Suprapubic skin (tissue), 4 donors: ENCODE measurements around the gene FDPS. TPM values are rescaled to one million over a fixed set of nuclear protein-coding genes. Genes with fewer than 3 reads are reported as not detected.

Experiments used
- DNase-seq, 2 donors: peaks; one replicate each; pipeline ENCODE4 v3.0.0-alpha.2; 2019; ENCODE audit warnings: low spot score in 2 of 2
- H3K27ac ChIP-seq: fragments of 200-600 bp; sonication (generic); one replicate; pipeline ENCODE4 v1.5.1; 2019
- H3K27me3 ChIP-seq: fragments of 200-600 bp; sonication (generic); one replicate; pipeline ENCODE4 v1.5.1; 2019
- H3K36me3 ChIP-seq: fragments of 200-600 bp; sonication (generic); one replicate; pipeline ENCODE4 v1.5.1; 2019
- H3K4me1 ChIP-seq: fragments of 200-600 bp; sonication (generic); one replicate; pipeline ENCODE4 v1.5.1; 2019
- H3K4me3 ChIP-seq: fragments of 200-600 bp; sonication (generic); one replicate; pipeline ENCODE4 v1.5.1; 2019; ENCODE audit warnings: mild to moderate bottlenecking
- H3K9me3 ChIP-seq: fragments of 200-600 bp; sonication (generic); one replicate; pipeline ENCODE4 v1.5.1; 2019
- CTCF ChIP-seq, 2 donors: fragments of 200-600 bp in 1 of 2; fragments of 450-650 bp in 1 of 2; sonication (generic) in 1 of 2; IDR thresholded peaks; one replicate each; pipeline ENCODE4 v1.5.1; 2016 to 2019; ENCODE audit warnings: antibody characterized with exemption in 2 of 2, mild to moderate bottlenecking in 1 of 2, moderate library complexity in 1 of 2
- EP300 ChIP-seq: sonication (generic); formaldehyde crosslinking; IDR thresholded peaks from one replicate; pipeline ENCODE4 v1.6.1; 2017; ENCODE audit warnings: antibody characterized with exemption
- POLR2A ChIP-seq, 2 donors: fragments of 450-650 bp; IDR thresholded peaks; one replicate each; pipeline ENCODE4 v1.6.1; 2017; ENCODE audit warnings: antibody characterized with exemption in 2 of 2, mild to moderate bottlenecking in 2 of 2, moderate library complexity in 2 of 2
- POLR2AphosphoS5 ChIP-seq, 3 donors: sonication (generic); formaldehyde crosslinking; IDR thresholded peaks; one replicate each; pipeline ENCODE4 v1.6.1; 2017; ENCODE audit warnings: antibody characterized with exemption in 3 of 3
- WGBS: methylation state at CpG from one replicate; pipeline ENCODE4 v1.1.5; 2018; 5-methylcytosine and 5-hydroxymethylcytosine counted together
- total RNA-seq, 4 donors: library from RNA; depleted of rRNA; stranded (reverse); fragments of >200 nt; gene quantifications; one replicate each; pipeline ENCODE4 v1.1.0, GENCODE V29; 2016

FDPS gene
- total RNA-seq, 4 donors from 2014 or later = 110 to 194 (median 147) TPM

DNA sequence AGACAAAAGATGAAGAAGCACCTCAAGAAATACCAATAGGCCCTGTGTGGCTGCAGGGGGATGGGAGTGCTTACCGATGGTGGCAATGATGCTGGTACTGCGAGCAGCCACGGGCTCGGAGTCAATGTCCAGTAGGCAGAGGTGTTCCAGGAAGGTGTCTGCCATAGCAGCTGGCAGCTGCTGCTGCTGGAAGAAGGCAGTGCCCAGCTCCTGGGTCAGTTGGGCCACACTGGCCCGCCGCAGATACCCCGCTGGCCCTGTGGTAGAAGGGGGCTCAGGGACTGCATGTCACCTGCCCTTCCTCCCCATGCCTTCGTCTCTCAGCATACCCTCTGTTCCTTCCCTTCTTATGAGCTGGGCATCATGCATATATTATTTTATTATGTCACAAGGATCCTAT, 8.6 kb upstream of the FDPS start:
- H3K27ac ChIP-seq = no peak overlapping the region
- H3K4me1 ChIP-seq = peaks cover 9% of the 10 kb centered on the region
- no peak for TF ChIP-seq CTCF (IDR thresholded peaks at IDR 0.05)
- no peak for TF ChIP-seq POLR2AphosphoS5 (IDR thresholded peaks at IDR 0.05)
- no peak for TF ChIP-seq EP300
- TF ChIP-seq POLR2A (IDR thresholded peaks at IDR 0.05) = no peak
- DNase-seq = no peak
- H3K4me3 ChIP-seq = no peak overlapping the region
- WGBS = 98% methylated on average over 8 of the region's 8 CpGs
- H3K27me3 ChIP-seq = peaks cover 12% of the 10 kb centered on the region
- H3K36me3 ChIP-seq = no peaks in the 10 kb centered on the region
- H3K9me3 ChIP-seq = no peaks in the 10 kb centered on the region

DNA sequence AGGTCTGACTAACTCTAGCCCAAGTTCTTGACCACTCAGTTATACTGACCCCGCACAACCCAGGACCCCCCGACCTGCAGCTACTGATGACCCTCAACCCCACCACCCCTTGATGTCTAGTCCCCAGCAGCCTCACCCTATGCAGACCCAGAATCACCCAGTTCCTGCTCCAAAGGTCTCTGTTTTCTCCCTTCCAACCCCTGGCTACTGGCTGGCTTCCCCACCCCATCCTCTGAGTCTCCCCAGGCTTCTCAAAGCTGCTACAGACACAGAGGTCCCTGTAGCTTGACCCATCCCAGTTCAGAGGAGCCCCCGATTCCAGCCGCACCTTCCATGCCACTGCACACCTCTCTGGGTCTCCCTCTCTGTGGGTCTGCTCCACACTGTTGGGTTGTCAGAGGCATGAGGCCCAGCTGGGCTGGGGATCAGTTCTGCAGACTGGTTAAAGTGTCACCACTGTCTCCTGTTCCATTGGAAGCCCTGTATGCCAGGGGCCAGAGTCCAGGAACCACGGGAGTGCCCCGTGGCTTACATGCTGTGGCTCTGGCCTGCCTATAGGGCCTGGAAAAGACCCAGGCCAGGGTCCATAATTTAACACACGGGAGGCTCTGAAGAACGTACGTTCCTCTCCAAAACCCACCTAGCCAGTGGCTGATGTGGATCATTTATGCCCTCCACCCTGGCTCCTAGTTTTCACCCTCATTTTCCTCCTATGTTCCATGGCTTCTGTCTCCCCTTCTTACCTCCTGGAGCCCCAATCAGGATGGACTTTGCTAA, 7.9 kb upstream of the FDPS start:
- WGBS = 94% methylated on average over 9 of the region's 9 CpGs
- H3K4me1 ChIP-seq = peaks cover 4% of the 10 kb centered on the region
- TF ChIP-seq CTCF (IDR thresholded peaks at IDR 0.05) (no peak), EP300 (no peak), POLR2A (IDR thresholded peaks at IDR 0.05) (no peak), POLR2AphosphoS5 (IDR thresholded peaks at IDR 0.05) (no peak)
- H3K27me3 ChIP-seq = peaks cover 5% of the 10 kb centered on the region
- no peak overlapping the region for H3K4me3 ChIP-seq
- no peaks in the 10 kb centered on the region for H3K36me3 ChIP-seq
- no peaks in the 10 kb centered on the region for H3K9me3 ChIP-seq
- no peak overlapping the region for H3K27ac ChIP-seq
- no peak for DNase-seq

DNA sequence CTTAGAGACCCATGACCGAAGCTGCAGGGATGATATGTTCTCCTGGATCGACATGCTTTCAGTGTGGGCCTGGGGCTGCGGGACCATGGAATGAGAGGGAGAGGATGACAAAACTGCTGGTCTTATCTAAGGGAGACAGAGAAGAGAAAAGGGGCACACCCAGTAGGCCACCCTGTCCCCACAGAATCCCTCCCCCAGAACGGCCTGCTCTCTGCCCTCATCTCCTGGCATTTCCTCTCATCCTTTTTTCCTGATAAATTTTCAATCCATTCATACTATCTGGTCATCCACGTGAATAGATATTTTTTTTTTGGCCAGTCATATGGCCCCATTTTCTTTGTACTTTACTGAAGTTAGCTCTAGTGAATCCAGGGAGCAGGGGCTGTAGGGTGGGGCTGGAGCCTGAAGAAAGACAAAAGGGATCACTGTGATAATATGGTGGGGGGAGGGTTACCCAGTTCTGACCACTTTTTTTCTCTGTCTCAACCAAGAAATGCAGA, 7.3 kb upstream of the FDPS start, which contains the start of gene PKLR:
PKLR (minus strand) TSS at position 97 of the 500 bp plus-strand sequence; CDS start at position 54, 43 bp downstream.
- no peak for TF ChIP-seq EP300
- TF ChIP-seq POLR2A (IDR thresholded peaks at IDR 0.05) = no peak
- no peak for TF ChIP-seq CTCF (IDR thresholded peaks at IDR 0.05)
- no peak for TF ChIP-seq POLR2AphosphoS5 (IDR thresholded peaks at IDR 0.05)
- Histone ChIP-seq H3K27ac (no peak within 1 kb of the TSS), H3K36me3 (no peaks in the 10 kb centered on the region), H3K27me3 (no peaks in the 10 kb centered on the region), H3K4me1 (peaks cover 2% of the 10 kb centered on the region), H3K9me3 (no peaks in the 10 kb centered on the region), H3K4me3 (no peak within 1 kb of the TSS)
- 89% methylated on average over 5 of the region's 5 CpGs for WGBS
- DNase-seq = no peak

DNA sequence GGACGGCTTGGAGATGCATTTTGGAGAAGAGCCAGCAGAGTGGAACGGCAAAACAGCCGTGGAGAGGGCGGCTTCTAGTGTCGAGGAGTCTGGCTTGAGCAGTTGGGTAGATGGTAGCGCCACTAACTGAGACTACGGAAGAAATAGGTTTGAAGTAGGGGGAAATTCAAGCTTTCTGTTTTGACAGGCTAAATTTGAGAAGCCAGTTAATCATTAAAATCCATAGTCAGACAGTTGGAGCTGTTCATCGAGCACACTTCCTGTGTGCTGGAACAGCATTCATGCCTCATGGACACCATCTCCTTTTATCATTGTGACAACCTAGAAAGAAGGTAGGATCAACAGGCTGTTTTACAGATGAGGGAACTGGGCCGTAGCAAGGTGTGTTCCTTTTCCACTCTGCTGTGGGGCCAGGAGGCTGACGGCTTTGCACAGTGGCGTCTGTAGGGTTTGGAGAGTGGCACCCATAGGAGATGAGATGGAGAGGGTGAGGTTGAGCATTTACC, 4.1 kb upstream of the FDPS start:
- Histone ChIP-seq H3K4me1 (peaks cover 8% of the 10 kb centered on the region), H3K9me3 (no peaks in the 10 kb centered on the region), H3K4me3 (no peak overlapping the region), H3K36me3 (no peaks in the 10 kb centered on the region), H3K27ac (no peak overlapping the region), H3K27me3 (no peaks in the 10 kb centered on the region)
- no peak for DNase-seq
- TF ChIP-seq EP300 = no peak
- TF ChIP-seq POLR2A (IDR thresholded peaks at IDR 0.05) = no peak
- TF ChIP-seq CTCF (IDR thresholded peaks at IDR 0.05) = no peak
- TF ChIP-seq POLR2AphosphoS5 (IDR thresholded peaks at IDR 0.05) = no peak
- 81% methylated on average over 11 of the region's 11 CpGs for WGBS

DNA sequence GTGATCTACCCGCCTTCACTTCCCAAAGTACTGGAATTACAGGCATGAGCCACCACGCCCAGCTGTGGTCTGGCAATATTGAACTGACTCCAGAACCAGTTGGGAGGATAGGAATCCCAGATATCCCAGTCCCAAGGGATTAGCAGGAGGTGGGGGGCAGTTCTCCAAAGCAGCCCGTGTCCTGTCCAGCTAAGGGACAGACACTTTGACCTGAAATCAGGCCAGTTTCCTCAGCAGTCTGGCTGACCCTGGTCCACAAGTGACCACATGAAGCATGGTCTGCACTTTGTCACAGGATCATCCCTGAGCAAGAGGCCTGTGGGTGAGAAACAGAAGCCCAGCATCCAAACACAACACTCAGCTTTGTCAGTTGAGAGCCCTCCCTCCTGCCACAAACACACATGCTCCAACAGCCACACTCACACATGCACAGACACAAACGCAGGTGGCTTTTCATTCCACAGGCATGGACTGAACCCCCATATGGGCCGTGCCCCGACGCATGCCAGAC, 2.7 kb upstream of the FDPS start:
- no peak for DNase-seq
- H3K9me3 ChIP-seq = no peaks in the 10 kb centered on the region
- H3K4me3 ChIP-seq = no peak overlapping the region
- 62% methylated on average over 7 of the region's 7 CpGs for WGBS
- H3K4me1 ChIP-seq = peaks cover 19% of the 10 kb centered on the region
- TF ChIP-seq CTCF (IDR thresholded peaks at IDR 0.05) = no peak
- TF ChIP-seq POLR2AphosphoS5 (IDR thresholded peaks at IDR 0.05) = no peak
- no peak for TF ChIP-seq EP300
- TF ChIP-seq POLR2A (IDR thresholded peaks at IDR 0.05) = no peak
- no peaks in the 10 kb centered on the region for H3K36me3 ChIP-seq
- H3K27ac ChIP-seq = no peak overlapping the region
- no peaks in the 10 kb centered on the region for H3K27me3 ChIP-seq
